Neuronal stem cell (in vitro differentiated cells): ENCODE data around the gene MS4A10.

Experiments
- DNase-seq: peaks from one replicate; pipeline ENCODE4 v3.0.0-alpha.2; 2013; ENCODE audit warnings: low spot score
- H2AFZ ChIP-seq: one replicate; pipeline ENCODE4 v1.6.1; 2013; ENCODE audit warnings: mild to moderate bottlenecking, low read length, inconsistent platforms
- H2AK5ac ChIP-seq: 2 replicates; pipeline ENCODE4 v1.6.1; 2013; ENCODE audit warnings: low read depth, mild to moderate bottlenecking, inconsistent platforms, low read length, moderate library complexity, mixed read lengths
- H2BK120ac ChIP-seq: 2 replicates; pipeline ENCODE4 v1.6.1; 2013; ENCODE audit warnings: low read depth, mild to moderate bottlenecking, inconsistent platforms, low read length, moderate library complexity, mixed read lengths
- H2BK12ac ChIP-seq: one replicate; pipeline ENCODE4 v1.6.1; 2013; ENCODE audit warnings: low read length, inconsistent platforms
- H2BK15ac ChIP-seq: 2 replicates; pipeline ENCODE4 v1.6.1; 2013; ENCODE audit warnings: mild to moderate bottlenecking, low read length, inconsistent platforms, mixed read lengths
- H2BK5ac ChIP-seq: one replicate; pipeline ENCODE4 v1.6.1; 2013; ENCODE audit warnings: inconsistent platforms, mild to moderate bottlenecking, low read length, moderate library complexity
- H3K14ac ChIP-seq: one replicate; pipeline ENCODE4 v1.6.1; 2013; ENCODE audit warnings: low read length, inconsistent platforms
- H3K18ac ChIP-seq: 2 replicates; pipeline ENCODE4 v1.6.1; 2013; ENCODE audit warnings: low read length, inconsistent platforms
- H3K23ac ChIP-seq: 2 replicates; pipeline ENCODE4 v1.6.1; 2013; ENCODE audit warnings: low read depth, mild to moderate bottlenecking, mixed read lengths, low read length, inconsistent platforms; ENCODE audit not compliant: poor library complexity
- H3K27ac ChIP-seq: replicated peaks from 3 replicates; pipeline ENCODE4 v1.5.1; 2013; ENCODE audit warnings: low read length, inconsistent platforms
- H3K27me3 ChIP-seq, 3 experiments: 2 replicates each; pipeline ENCODE4 v1.6.1; 2013; ENCODE audit warnings: low read length in 3 of 3, mild to moderate bottlenecking in 2 of 3, inconsistent platforms in 1 of 3, low read depth in 1 of 3, mixed read lengths in 1 of 3, moderate library complexity in 1 of 3; ENCODE audit not compliant: control insufficient read depth in 3 of 3, insufficient read depth in 3 of 3
- H3K36me3 ChIP-seq, 2 donors: replicated peaks in 1 of 2; 2 replicates each; pipeline ENCODE4 v1.6.1; 2013; ENCODE audit warnings: low read length in 2 of 2; ENCODE audit not compliant: control insufficient read depth in 2 of 2, insufficient read depth in 2 of 2
- H3K4ac ChIP-seq: 2 replicates; pipeline ENCODE4 v1.6.1; 2013; ENCODE audit warnings: inconsistent platforms, mild to moderate bottlenecking, low read length, moderate library complexity
- H3K4me1 ChIP-seq, 2 donors: 1 replicate in 1 of 2; 2 replicates in 1 of 2; pipeline ENCODE4 v1.6.1; 2013; ENCODE audit warnings: low read length in 2 of 2, low read depth in 1 of 2; ENCODE audit not compliant: control insufficient read depth in 2 of 2, insufficient read depth in 1 of 2
- H3K4me2 ChIP-seq: one replicate; pipeline ENCODE4 v1.6.1; 2013; ENCODE audit warnings: mild to moderate bottlenecking, low read length, inconsistent platforms; ENCODE audit not compliant: insufficient read depth, poor library complexity, severe bottlenecking
- H3K4me3 ChIP-seq, 2 donors: 2 replicates each; pipeline ENCODE4 v1.5.1; 2013; ENCODE audit warnings: low read length in 2 of 2, mild to moderate bottlenecking in 2 of 2, inconsistent platforms in 1 of 2, moderate library complexity in 1 of 2
- H3K79me1 ChIP-seq: one replicate; pipeline ENCODE4 v1.6.1; 2013; ENCODE audit warnings: low read depth, mild to moderate bottlenecking, inconsistent platforms, low read length, moderate library complexity
- H3K9ac ChIP-seq: one replicate; pipeline ENCODE4 v1.6.1; 2013; ENCODE audit warnings: mild to moderate bottlenecking, low read depth, low read length, inconsistent platforms; ENCODE audit not compliant: poor library complexity
- H3K9me3 ChIP-seq, 2 donors: replicated peaks in 1 of 2; 2 replicates each; pipeline versions ENCODE3 to v1.6.1; 2013; ENCODE audit warnings: low read length in 2 of 2, mild to moderate bottlenecking in 2 of 2, inconsistent platforms in 1 of 2, low read depth in 1 of 2, mixed read lengths in 1 of 2, moderate library complexity in 1 of 2; ENCODE audit not compliant: control insufficient read depth in 2 of 2, insufficient read depth in 1 of 2
- H4K8ac ChIP-seq: one replicate; pipeline ENCODE4 v1.6.1; 2013; ENCODE audit warnings: low read depth, mild to moderate bottlenecking, inconsistent platforms, low read length, moderate library complexity
- H4K91ac ChIP-seq: one replicate; pipeline ENCODE4 v1.6.1; 2013; ENCODE audit warnings: low read length, low read depth, mild to moderate bottlenecking, inconsistent platforms; ENCODE audit not compliant: poor library complexity
- WGBS, 2 donors: extraction: QIAGEN DNeasy Blood & Tissue Kit; methylation state at CpG; one replicate each; pipeline ENCODE4 v1.1.7; 2013; ENCODE audit warnings: missing lambda C conversion rate in 2 of 2, mixed read lengths in 1 of 2; ENCODE audit not compliant: insufficient read length in 2 of 2, insufficient replicate concordance in 1 of 2; ENCODE audit errors: extremely low coverage in 2 of 2; 5-methylcytosine and 5-hydroxymethylcytosine counted together

Gene MS4A10

GRCh38 chr11:60780774-60781173 lies 4.4 kb upstream of the MS4A10 start:
- no peaks in the 10 kb centered on the region for H3K79me1 ChIP-seq
- no peak overlapping the region for H2AK5ac ChIP-seq
- no peak overlapping the region for H2BK5ac ChIP-seq
- H3K36me3 ChIP-seq, result no peaks in the 10 kb centered on the region
- no peak overlapping the region for H3K9ac ChIP-seq
- H3K4me2 ChIP-seq, result no peak overlapping the region
- no peaks in the 10 kb centered on the region for H3K27me3 ChIP-seq
- H4K8ac ChIP-seq, result no peak overlapping the region
- H3K4ac ChIP-seq, result no peak overlapping the region
- no peak overlapping the region for H2BK15ac ChIP-seq
- H3K4me3 ChIP-seq, result no peak overlapping the region
- H2BK12ac ChIP-seq, result no peak overlapping the region
- no peak overlapping the region for H3K18ac ChIP-seq
- no peak overlapping the region for H2BK120ac ChIP-seq
- H3K4me1 ChIP-seq, result no peaks in the 10 kb centered on the region
- no peak overlapping the region for H3K23ac ChIP-seq
- H2AFZ ChIP-seq, result no peak overlapping the region
- no peak overlapping the region for H3K27ac ChIP-seq
- no peak overlapping the region for H4K91ac ChIP-seq
- DNase-seq, result no peak
- no peak overlapping the region for H3K14ac ChIP-seq
- H3K9me3 ChIP-seq, result no peaks in the 10 kb centered on the region

- Histone ChIP-seq H3K4ac (no peak overlapping the region), H3K27me3 (no peaks in the 10 kb centered on the region), H3K9me3 (no peaks in the 10 kb centered on the region), H3K23ac (no peak overlapping the region), H3K79me1 (no peaks in the 10 kb centered on the region), H2BK5ac (no peak overlapping the region), H2BK120ac (no peak overlapping the region), H3K4me2 (no peak overlapping the region), H2BK12ac (no peak overlapping the region), H4K91ac (no peak overlapping the region), H2BK15ac (no peak overlapping the region), H2AFZ (no peak overlapping the region), H3K4me1 (peaks cover 0 to 3% of the 10 kb centered on the region in 2 donors), H3K14ac (no peak overlapping the region), H3K36me3 (no peaks in the 10 kb centered on the region), H3K18ac (no peak overlapping the region), H2AK5ac (no peak overlapping the region), H3K9ac (no peak overlapping the region), H3K27ac (no peak overlapping the region), H4K8ac (no peak overlapping the region), H3K4me3 (no peak overlapping the region)
- DNase-seq, result no peak
- WGBS, 2 donors, result no CpG with 5 or more reads among the region's 7 CpGs
Measured at GRCh38 chr11:60781286-60781980, 3.7 kb upstream of the MS4A10 start.

DNA sequence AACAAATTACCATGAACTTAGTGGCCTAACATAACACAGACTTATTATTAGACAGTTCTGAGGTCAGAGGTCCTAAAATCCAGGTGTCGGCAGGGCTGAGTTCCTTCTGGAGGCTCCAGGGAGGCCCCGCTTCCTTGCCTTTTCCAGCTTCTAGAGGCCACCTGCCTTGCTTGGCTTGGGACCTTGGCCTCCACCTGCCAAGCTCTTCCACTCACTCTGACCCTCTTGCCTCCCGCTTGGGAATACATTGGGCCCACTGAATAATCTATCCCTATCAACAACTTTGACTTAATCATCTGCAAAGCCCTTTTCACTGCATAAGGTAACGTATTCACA lies 3.2 kb upstream of the MS4A10 start:
- no peak for DNase-seq
- Histone ChIP-seq H3K9me3 (no peaks in the 10 kb centered on the region), H3K4me2 (no peak overlapping the region), H3K23ac (no peak overlapping the region), H2BK12ac (no peak overlapping the region), H3K4me1 (peaks cover 0 to 3% of the 10 kb centered on the region in 2 donors), H2BK120ac (no peak overlapping the region), H4K91ac (no peak overlapping the region), H3K4ac (no peak overlapping the region), H2BK15ac (no peak overlapping the region), H3K9ac (no peak overlapping the region), H2BK5ac (no peak overlapping the region), H3K18ac (no peak overlapping the region), H3K36me3 (no peaks in the 10 kb centered on the region), H3K14ac (no peak overlapping the region), H2AK5ac (no peak overlapping the region), H3K27me3 (no peaks in the 10 kb centered on the region), H2AFZ (no peak overlapping the region), H3K27ac (no peak overlapping the region), H3K4me3 (no peak overlapping the region), H3K79me1 (no peaks in the 10 kb centered on the region), H4K8ac (no peak overlapping the region)
- no CpG with 5 or more reads among the region's 4 CpGs for WGBS, 2 donors

- H2AFZ ChIP-seq, result no peak overlapping the region
- H2BK5ac ChIP-seq, result no peak overlapping the region
- no peaks in the 10 kb centered on the region for H3K79me1 ChIP-seq
- H3K4me1 ChIP-seq, result peaks cover 0 to 3% of the 10 kb centered on the region in 2 donors
- no CpG with 5 or more reads among the region's 12 CpGs for WGBS, 2 donors
- H2BK120ac ChIP-seq, result no peak overlapping the region
- no peak overlapping the region for H3K4ac ChIP-seq
- no peak for DNase-seq
- no peaks in the 10 kb centered on the region for H3K27me3 ChIP-seq
- no peak overlapping the region for H3K14ac ChIP-seq
- no peak overlapping the region for H3K4me2 ChIP-seq
- H2AK5ac ChIP-seq, result no peak overlapping the region
- H3K36me3 ChIP-seq, result no peaks in the 10 kb centered on the region
- no peaks in the 10 kb centered on the region for H3K9me3 ChIP-seq
- H3K9ac ChIP-seq, result no peak overlapping the region
- no peak overlapping the region for H2BK12ac ChIP-seq
- no peak overlapping the region for H4K91ac ChIP-seq
- no peak overlapping the region for H3K4me3 ChIP-seq
- no peak overlapping the region for H3K27ac ChIP-seq
- H3K23ac ChIP-seq, result no peak overlapping the region
- no peak overlapping the region for H3K18ac ChIP-seq
- no peak overlapping the region for H2BK15ac ChIP-seq
- H4K8ac ChIP-seq, result no peak overlapping the region
Measured at GRCh38 chr11:60782393-60783140, 2.6 kb upstream of the MS4A10 start.
